NCI-H1694 treated with DMSO at 0.1 percent for 48 hours (cell line): ENCODE results near the gene DHX57.
A peak's percentile ranks its signal among the peaks of the same experiment; 100 is the strongest.
"Not testable (repeated sequence)": the region's sequence is repeated elsewhere in the genome, so short reads cannot be mapped to it uniquely, and the experiment has no call there.

Source experiments
- DNase-seq: peaks from one replicate; lab custom pipeline; 2025; lab: John Stamatoyannopoulos, UW

The DHX57 gene

DNA sequence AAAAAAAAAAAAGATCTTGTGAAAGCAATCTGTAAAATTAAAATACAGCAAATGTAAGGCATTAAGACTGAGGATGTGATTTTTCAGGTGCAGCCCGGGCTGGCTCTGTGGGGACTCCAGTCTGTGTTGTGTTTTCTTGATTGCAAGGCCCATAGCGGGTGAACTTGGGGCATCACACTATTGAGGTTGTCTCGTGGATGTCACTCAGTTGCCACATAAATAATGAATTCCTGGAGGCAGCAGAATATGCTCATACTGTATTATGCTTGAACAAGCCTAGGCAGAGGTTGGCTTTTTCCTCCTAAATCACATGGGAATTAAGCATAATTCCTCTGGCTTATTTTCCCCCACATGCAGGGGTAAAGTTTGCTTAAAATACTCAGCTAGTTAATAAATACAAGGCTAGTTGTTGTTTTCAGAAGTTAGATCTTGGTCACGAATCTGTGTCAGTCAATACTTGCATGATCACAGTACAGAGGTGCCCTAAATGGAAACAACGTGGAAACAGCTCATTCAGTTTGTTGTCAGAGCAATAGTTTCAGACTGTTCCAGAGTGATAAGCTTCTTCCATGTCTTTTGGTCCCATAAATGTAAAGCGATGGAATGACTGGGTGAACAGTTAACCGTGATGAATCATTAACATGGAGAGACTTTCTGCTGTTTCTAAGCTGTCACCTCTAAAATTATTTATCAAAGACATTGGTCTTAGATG, 81.3 kb downstream of the DHX57 start:
- no peak for DNase-seq

DNA sequence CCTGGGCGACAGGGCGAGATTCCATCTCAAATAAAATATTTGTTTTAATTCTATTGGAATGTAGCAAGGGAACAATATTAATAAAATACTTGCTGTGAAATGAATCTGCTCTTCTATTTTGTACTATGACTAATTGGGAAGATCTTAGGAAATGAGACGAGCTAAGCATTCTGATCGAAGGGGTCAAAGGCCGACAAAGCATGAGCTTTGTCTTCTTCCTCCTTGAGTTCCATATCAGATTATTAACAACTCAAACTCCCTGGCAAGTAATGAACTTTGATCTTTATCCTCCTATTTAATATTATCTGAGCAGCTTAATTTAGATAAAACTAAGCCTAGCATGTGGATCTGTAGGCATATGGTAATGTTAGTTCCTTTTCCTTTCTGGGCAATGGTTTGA, 82.2 kb downstream of the DHX57 start:
- no peak for DNase-seq

DNA sequence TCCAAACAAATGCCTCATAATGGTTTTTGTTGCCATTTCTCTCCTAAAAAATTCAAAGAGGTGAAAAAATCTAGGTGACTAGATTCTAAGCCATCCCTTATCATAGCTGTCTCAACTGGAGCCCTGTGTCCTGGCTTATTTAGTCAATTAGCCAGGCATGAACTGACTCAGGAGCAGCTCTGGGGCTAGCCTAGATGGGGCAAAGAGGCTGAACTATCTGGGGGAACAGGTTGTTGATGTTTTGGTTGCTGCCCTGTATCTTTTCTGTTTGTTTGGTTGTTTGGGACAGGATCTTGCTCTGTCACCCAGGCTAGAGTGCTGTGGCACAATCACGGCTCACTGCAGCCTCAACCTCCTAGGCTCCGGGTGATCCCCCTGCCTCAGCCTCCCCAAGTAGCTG, 83.0 kb downstream of the DHX57 start:
- DNase-seq: no peak

DNA sequence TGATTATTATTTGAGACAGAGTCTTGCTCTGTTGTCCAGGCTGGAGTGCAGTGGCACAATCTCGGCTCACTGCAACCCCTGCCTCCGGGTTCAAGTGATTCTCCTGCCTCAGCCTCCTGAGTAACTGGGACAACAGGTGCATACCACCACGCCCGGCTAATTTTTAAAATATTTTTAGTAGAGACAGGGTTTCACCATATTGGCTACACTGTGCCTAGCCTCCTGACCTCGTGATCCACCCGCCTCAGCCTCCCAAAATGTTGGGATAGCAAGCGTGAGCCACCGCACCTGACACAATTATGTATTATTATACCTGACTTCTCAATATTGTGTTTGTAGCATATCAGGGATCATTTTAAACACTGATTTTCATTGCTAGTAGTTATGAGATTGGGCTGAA, 83.4 kb downstream of the DHX57 start:
- not testable (repeated sequence) for DNase-seq

DNA sequence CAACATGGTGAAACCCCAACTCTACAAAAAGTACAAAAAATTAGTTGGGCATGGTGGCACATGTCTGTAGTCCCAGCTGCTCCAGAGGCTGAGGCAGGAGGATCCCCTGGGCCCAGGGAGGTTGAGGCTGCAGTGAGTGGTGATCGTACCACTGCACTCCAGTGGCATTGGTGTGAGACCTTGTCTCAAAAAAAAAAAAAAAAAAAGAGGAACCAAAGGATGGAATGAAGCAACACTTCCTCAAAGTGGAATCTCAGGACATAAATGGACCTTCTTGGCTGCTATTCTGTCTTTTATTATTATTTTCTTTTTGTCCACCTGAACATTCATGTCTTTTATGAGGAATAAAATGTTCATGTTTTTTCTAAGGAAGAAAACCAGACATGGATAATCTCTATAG, 84.0 kb downstream of the DHX57 start:
- no peak for DNase-seq

DNA sequence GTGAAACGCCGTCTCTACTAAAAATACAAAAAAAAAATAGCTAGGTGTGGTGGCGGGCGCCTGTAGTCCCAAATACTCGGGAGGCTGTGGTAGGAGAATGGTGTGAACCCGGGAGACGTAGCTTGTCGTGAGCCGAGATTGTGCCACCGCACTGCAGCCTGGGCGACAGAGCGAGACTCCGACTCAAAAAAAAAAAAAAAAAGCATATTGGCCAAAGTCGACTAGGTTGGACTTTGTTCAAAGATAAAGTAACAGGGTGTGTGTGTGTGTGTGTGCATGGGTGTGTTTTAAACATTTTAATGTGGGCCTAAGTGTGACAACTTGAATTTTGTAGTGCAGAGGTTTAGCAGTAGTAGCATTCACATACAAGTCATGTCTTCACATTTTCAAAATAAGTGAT, 86.0 kb downstream of the DHX57 start:
- DNase-seq: no peak

DNA sequence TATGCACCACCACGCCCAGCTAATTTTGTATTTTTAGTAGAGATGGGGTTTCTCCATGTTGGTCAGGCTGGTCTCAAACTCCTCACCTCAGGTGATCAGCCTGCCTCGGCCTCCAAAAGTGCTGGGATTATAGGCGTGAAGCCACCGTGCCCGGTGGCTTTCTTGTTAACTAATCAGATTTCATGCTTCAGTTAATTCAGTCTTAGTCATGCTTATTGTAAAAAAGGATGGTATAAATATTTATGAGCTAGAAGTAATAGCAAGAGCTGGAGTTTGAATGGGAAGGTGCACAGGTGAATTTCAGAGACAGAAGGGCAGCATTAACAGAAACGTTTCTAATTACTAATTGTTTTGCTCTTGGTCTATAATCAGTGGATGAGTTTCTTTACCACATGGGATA, 87.4 kb downstream of the DHX57 start:
- no peak for DNase-seq

DNA sequence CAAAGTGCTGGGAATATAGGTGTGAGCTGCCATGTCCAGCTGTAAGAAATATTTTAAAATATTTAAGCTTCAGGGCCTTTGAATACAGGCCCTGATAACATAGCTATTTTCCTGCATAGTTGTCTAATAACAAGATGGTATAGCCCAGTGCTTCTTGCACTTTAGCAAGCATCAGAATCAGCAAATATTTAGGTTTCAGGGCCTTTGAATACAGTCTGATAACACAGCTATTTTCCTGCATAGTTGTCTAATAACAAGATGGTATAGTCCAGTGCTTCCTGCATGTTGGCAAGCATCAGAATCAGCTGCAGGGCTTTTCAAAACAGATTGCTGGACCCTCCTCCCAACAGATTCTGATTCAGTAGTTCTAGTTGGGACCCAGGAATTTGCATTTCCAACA, 92.1 kb downstream of the DHX57 start:
- DNase-seq: no peak

DNA sequence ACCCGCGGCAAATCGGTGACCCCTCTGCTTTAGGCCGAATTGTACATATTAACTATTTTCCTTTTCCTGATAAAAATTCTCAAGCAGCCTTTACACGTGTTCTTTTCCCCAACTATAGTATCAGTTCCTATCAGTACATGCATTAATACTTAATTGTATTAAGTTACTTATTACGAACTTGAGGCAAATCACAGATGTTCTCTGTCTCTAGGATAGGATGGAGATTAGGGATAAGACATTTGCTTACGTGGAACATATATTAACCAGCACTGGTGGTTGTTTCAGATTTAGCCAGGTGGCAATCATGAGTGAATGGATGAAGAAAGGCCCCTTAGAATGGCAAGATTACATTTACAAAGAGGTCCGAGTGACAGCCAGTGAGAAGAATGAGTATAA, 97.0 kb downstream of the DHX57 start:
- no peak for DNase-seq

DNA sequence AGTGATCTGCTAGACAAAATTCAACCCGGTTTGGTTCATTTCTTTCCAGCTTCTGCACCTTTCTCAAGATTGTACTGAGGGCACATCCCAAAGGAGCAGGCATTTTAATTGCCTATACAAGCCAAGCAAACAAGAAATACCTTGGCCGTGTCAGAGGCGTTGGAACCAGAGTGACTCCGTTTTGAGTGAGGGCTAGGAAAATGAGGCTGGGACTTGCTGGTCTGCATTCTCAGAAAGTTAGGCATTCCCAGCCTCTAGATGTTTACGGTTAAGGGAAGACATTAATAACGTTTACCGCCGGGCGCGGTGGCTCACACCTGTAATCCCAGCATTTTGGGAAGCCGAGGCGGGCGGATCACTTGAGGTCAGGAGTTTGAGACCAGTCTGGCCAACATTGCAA, 99.2 kb downstream of the DHX57 start:
- DNase-seq: no peak

DNA sequence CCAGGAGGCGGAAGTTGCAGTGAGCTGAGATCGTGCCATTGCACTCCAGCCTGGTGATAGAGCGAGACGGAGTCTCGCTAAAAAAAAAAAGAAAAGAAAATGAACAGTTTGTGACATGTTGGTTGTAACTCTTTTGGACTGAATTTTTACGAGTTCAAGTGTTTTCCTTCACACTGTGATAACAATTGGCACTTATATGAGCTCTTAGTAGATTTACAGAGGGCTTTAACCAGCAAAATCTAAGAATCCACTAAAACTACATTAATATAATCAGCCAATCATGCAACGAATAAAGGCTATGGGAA, 99.9 kb downstream of the DHX57 start:
- no peak for DNase-seq

DNA sequence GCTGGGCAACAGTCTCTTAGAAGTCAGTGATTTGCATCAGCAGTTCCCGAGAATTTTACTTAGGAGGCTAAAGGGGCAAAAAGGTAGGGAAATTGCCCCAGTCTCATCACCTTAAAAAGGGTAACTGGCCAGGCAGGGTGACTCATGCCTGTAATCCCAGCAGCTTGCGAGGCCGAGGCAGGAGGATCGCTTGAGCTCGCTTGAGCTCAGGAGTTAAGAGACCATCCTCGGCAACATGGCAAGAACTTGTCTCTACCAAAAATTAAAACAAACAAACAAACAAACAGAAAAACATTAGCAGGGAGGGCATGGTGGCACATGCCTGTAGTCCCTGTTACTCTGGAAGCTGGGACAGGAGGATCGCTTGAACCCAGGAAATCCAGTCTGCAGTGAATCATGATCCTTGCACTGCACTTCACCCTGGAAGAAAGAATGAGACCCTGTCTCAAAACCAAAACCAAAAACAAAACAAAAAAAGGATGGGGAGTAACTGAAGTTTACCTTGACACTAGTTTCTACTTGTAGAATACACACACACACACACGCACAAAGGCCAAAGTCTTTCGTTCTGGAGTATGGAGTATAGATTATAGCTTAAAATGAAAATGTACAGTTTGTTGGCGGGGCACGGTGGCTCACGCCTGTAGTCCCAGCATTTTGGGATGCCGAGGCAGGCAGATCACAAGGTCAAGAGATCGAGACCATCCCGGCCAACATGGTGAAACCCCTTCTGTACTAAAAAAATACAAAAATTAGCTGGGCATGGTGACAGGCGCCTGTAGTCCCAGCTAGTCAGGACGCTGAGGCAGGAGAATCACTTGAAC, 100.4 kb downstream of the DHX57 start:
- DNase-seq: no peak

DNA sequence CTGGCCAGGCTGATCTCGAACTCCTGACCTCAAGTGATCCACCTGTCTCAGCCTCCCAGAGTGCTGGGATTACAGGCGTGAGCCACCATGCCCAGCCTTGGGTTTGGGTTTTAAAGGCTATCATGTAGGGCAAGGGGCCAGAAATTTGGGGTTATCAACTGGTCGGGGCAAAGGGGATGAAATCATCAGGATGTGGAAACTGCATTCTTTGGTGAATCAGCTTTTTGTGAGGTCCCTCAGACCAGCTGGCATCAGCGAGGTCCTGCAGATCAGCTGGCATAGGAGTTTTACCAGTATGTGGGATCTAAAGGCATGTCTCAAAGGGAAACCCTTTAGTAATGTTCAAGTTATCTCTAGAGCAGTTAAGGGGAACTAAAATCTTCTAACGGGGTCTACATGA, 104.1 kb downstream of the DHX57 start:
- no peak for DNase-seq

DNA sequence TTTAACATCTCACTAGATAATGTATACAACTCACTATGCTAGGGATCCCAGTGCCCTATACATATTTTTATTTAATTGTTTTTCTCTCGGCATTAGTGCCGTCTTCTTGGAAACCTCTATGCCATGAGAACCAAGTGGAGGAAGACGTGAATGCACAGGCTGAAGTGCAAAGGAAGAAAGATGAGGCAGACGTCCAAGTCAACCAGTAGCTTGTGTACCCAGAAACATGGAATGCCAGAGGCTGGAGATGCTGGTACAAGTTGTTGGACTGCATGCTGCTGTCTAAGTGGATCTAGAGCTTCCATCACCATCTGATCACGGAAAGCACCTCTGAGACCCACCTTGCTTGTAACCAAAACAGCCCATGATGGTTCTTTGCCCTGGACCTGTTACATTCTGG, 110.2 kb downstream of the DHX57 start:
- DNase-seq: no peak

DNA sequence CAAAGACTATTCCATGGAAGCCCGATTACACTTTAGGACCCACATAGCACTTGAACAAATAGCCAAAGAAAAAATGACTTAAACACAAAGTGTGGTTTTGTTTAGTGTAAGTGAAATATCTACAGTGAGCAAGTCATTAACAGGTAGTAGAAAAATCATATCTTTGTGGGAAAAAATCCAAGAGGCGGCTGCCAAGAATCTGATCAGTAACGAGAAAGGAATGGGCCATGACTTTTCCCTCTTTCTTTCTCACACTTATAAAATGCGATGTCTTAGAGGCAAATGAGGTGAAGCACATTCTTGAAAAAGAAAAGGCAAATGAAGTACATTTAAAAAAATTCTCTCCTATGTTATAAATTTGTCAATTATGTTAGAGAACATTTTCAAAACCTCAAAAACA, 110.6 kb downstream of the DHX57 start:
- DNase-seq: no peak

DNA sequence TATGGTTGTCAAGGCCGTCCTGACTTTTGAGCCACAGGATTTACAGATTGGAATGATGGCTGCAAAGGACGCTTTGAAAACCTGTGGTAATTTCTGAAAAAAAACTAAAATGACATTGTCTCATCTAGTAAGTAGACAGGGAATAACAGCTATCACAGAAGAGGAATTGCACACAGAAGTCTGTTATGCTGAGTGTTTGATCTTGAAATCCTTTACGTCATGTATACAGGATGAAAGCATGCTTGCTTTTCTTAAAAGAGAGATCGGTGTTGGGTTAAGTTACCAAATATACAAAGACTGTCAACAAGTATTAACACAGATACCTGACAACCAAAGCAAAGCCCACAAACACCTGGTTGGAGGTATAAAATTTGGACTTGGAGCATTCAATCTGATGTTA, 112.0 kb downstream of the DHX57 start:
- DNase-seq: no peak

DNA sequence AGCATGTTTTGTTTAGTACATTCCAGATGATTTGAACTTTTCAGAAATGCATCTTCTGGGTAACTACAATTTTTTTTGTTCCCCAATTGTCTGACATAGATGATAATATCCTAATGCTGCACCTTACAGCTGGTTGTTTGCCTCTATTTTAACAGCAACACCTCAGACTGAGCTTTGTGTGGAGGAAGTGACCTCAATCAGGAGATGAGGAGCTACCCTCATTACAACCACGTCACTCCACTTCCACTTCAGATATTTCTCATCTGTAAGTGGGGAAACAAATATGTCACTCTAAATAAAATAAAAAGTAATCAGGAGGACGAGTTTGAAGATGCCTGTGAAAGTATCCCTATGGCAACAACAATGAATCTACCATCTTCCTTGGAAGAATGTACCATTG, 112.5 kb downstream of the DHX57 start:
- no peak for DNase-seq

DNA sequence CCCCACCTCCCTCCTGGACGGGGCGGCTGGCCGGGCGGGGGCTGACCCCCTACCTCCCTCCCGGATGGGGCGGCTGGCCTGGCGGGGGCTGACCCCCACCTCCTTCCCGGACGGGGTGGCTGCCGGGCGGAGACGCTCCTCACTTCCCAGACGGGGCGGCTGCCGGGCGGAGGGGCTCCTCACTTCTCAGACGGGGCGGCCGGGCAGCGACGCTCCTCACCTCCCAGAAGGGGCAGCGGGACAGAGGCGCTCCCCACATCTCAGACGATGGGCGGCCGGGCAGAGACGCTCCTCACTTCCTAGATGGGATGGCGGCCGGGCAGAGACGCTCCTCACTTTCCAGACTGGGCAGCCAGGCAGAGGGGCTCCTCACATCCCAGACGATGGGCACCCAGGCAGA, 119.8 kb downstream of the DHX57 start:
- not testable (repeated sequence) for DNase-seq

DNA sequence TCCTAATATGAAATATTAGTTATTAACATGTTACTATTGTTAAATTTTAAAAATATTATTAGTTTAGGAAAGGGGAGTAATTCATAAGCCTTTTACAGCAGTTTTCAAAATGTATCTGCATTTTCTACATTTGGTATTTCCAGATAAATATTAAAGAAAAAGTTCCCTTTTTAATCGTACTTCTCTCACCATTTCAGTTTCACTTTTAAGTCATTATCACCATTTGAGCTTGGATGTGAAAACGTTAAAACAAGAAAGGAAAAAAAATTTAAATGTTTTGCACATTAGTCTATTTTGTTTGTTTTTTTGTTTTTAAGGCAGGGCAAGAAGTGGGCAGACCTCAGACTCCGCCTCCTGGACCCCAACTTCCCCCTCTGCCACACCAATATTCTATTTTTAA, 121.2 kb downstream of the DHX57 start:
- no peak for DNase-seq

DNA sequence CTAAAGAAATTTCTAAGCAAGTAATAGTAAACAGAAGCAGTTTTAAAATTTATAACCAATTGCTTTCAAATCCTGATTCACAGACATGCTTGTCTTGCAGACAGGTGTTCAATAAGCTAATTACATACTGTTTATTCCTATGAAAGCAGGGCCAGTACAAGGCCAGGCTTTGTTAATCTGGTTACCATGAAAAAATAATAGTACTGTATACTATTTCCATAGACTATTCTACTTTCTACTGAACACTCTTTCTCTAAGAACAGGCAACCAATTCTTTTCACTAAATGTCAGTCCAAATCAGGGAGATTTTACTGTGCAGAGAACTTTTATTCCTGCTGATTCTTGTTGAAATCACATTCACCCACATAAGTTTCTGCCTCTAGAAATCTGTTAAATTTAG, 121.7 kb downstream of the DHX57 start:
- no peak for DNase-seq

DNA sequence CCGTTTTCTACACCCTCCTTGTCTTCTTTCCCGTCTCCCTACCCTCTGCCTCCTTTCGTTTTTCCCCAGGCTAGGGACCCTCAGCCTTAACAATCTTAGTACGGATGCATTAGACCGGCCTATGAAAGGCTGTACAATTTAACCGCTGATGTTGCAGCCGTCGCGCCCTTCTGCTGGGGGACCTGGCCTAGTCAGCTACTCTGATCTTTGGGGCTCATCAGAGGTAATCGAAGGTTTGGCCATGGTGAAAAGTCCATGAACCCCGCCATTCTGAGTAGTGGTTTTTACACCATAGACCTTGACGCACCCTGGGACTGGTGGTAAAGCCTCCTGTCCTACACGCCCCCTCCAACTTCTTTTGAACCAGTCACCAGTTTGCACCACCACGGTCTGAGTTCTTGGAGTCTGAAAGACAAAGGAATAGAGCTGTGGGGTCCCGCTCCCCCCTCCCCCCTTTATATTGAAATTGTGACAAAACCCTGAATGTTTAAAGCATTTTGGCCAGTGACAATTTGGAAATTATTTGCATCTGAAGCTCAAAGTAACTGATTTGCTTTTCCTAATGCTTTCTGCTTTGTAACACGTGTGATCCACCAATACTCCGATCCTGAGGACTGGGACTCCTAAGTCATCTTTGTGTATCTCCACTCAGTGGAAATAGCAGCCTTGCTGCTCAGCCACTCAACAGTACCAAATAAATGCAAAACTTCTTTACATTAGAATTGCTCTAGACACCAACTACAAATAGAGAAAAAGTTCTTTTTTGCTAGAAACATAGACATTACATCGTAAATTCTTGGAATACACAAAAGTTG, 123.9 kb downstream of the DHX57 start:
- no peak for DNase-seq

DNA sequence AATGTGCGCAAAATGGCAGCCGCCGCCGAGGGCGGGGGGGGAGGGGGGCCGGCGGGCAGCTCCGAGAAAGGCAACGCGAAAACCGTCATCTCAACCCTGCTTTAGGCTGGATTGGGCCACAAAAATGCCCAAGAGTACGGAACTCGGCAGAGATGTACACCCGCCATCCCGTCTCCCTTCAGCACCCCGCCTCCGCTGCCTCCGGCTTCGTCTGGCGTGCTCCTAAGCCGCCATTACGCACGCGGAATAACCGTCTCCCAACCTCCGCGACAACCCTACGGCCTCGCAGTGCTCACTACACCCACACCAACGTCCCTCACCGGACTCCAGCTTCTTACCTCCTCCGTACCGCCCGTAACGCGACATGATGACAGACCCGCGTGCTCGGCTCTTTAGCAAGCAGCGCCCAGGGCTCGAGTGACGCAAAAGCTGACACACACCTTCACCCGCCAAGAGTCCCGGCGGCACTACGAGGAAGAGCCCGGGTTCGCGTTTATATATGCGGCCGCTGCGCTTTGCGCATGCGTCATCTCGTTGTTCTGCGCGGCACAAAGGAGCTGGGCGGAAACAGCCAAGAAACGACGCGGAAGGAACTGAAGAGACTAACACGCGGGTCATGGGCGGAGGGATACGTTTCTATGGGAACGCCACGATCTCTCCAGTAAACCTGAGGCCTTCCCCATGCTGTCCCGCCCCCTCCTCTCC, 124.7 kb downstream of the DHX57 start, which contains the start of gene SRSF7:
Gene SRSF7, minus strand, starts transcription at position 471 of the 705 bp plus-strand sequence. Its CDS starts 105 bp downstream, at position 366.
- DNase-seq: peak; percentile 98
